Heart right ventricle (tissue), 16 donors: ENCODE measurements around the gene ZFHX3. TPM values are rescaled to one million over a fixed set of nuclear protein-coding genes. Genes with fewer than 3 reads are reported as not detected.

Source experiments
- ATAC-seq, 8 donors: fragments of 200-7000 bp; cut with Tn5 transposase; one replicate each; pipeline ENCODE4 v1.9.1; 2020; ENCODE audit warnings: mild to moderate bottlenecking in 8 of 8, moderate library complexity in 8 of 8, moderate number of reproducible peaks in 1 of 8
- DNase-seq, 2 donors: peaks; one replicate each; pipeline ENCODE4 v3.0.0-alpha.2; 2020
- H3K27ac ChIP-seq, 10 donors: fragments of 200-600 bp; sonication (generic) in 2 of 10; one replicate each; pipeline versions ENCODE4 v1.5.0 to v1.8.0; 2020 to 2022; ENCODE audit warnings: mild to moderate bottlenecking in 3 of 10
- H3K27me3 ChIP-seq, 7 donors: fragments of 200-600 bp; one replicate each; pipeline ENCODE4 v1.8.0; 2021 to 2022; ENCODE audit warnings: mild to moderate bottlenecking in 2 of 7
- H3K36me3 ChIP-seq, 9 donors: fragments of 200-600 bp; sonication (generic) in 1 of 9; one replicate each; pipeline versions ENCODE4 v1.5.0 to v1.8.0; 2020 to 2022; ENCODE audit warnings: mild to moderate bottlenecking in 2 of 9
- H3K4me1 ChIP-seq, 9 donors: fragments of 200-600 bp; sonication (generic) in 1 of 9; one replicate each; pipeline versions ENCODE4 v1.5.0 to v1.8.0; 2020 to 2022; ENCODE audit warnings: mild to moderate bottlenecking in 4 of 9
- H3K4me3 ChIP-seq, 10 donors: fragments of 200-600 bp; sonication (generic) in 2 of 10; one replicate each; pipeline versions ENCODE4 v1.5.0 to v1.8.0; 2020 to 2022; ENCODE audit warnings: mild to moderate bottlenecking in 7 of 10, moderate library complexity in 2 of 10
- H3K9me3 ChIP-seq, 11 donors: fragments of 200-600 bp in 10 of 11; sonication (generic) in 2 of 11; one replicate each; pipeline versions ENCODE4 v1.5.0 to v1.8.0; 2013 to 2022; ENCODE audit warnings: mild to moderate bottlenecking in 2 of 11, control low read depth in 1 of 11, moderate library complexity in 1 of 11
- CTCF ChIP-seq, 9 donors: fragments of 200-600 bp; sonication (generic) in 2 of 9; IDR thresholded peaks; one replicate each; pipeline versions ENCODE4 v1.5.0 to v1.8.0; 2021 to 2022; ENCODE audit warnings: antibody characterized with exemption in 9 of 9, mild to moderate bottlenecking in 5 of 9, moderate library complexity in 1 of 9
- WGBS, 2 donors: extraction: QIAGEN DNeasy Blood & Tissue Kit; methylation state at CpG; one replicate each; pipeline ENCODE4 v1.1.7; 2013; ENCODE audit warnings: inconsistent platforms in 1 of 2; 5-methylcytosine and 5-hydroxymethylcytosine counted together
- intact Hi-C, 10 donors: fragments of 100-400 bp; cut with DNase I; formaldehyde crosslinking; loops; one replicate each; pipeline versions ENCODE4 v1.11.1 to v1.14.2; 2022
- polyA plus RNA-seq, 2 donors: library from polyadenylated mRNA; stranded (reverse); fragments of 200-250 nt; gene quantifications; one replicate each; pipeline ENCODE4 v1.2.3, GENCODE V29; 2013
- total RNA-seq, 10 donors: library from RNA; stranded (reverse); fragmentation: NEBNext Ultra II Directional in 3 of 10; extraction: Animal tissue kit (Norgen Biotek cat#: 25700) in 3 of 10; gene quantifications; one replicate each; pipeline versions ENCODE4 v1.2.1 to v1.2.4, GENCODE V29; 2021 to 2023
- donor health status: Arrhythmogenic right ventricular cardiomyopathy.
- donor health status: ischemic (EF 13 %, LVEDD 7.1; RV severe dilation, severe dysfunction).
- donor health status: healthy with polysubstance abuse.
- donor health status: DM: no; HTN: yes; CAD: no.
- donor health status: DM: no; HTN: no; CAD: no.
- donor health status: ischemic (EF 25% LVEDD 6.9; RV normal size, moderate dysfunction).
- donor health status: ischemic (EF 25% LVEDD 5.7; RV mildly dilated, moderate dysfunction).
- donor health status: healthy.
- donor health status: DM: yes; HTN: yes; CAD: no.
- donor health status: Ischemic cardiomyopathy.
- donor health status: ischemic (EF 35%, LVEDD 5.7; RV mildly dilated, moderate dysfunction).
- donor health status: nonischemic (EF 11% LVEDD 7.7; RV severe dilation, severe dysfunction).
- donor health status: DM: yes; HTN: yes; CAD: no.
- donor health status: PGD.
- donor health status: ischemic (EF 29% LVEDD 5.4; RV normal size, mild dysfunction).
- donor health status: nonischemic (EF 23%, LVEDD 6.1; RV moderate dilation, normal function).

ZFHX3 gene
- total and polyA plus RNA-seq, 12 donors: 1.6 to 15.2 (median 10.4) TPM

- H3K27me3 ChIP-seq: no peaks in the 10 kb centered on the region
- WGBS, 2 donors: 91 to 92% methylated on average over 13 of the region's 13 CpGs
- peak overlapping the region in 2 of 10 donors; percentile 32 to 59 for H3K27ac ChIP-seq
- H3K36me3 ChIP-seq: no peaks in the 10 kb centered on the region
- TF ChIP-seq CTCF (IDR thresholded peaks at IDR 0.05): no peak
- H3K4me1 ChIP-seq: peaks cover 15 to 71% (median 38%) of the 10 kb centered on the region in 9 donors
- ATAC-seq (no peak), DNase-seq (no peak)
- intact Hi-C loops: loop anchor here in 1 of 10 donors (10.0 kb wide), 1 partner anchor 60 kb away; no protein-coding TSS in a partner anchor
- no peak overlapping the region for H3K4me3 ChIP-seq
- no peaks in the 10 kb centered on the region for H3K9me3 ChIP-seq
These were observed 23.3 kb downstream of the ZFHX3 start for GRCh38 chr16:73024571-73025105.

- Histone ChIP-seq H3K27me3 (no peaks in the 10 kb centered on the region), H3K27ac (no peak overlapping the region), H3K36me3 (no peaks in the 10 kb centered on the region), H3K9me3 (no peaks in the 10 kb centered on the region), H3K4me3 (no peak overlapping the region), H3K4me1 (peaks cover 18 to 78% (median 44%) of the 10 kb centered on the region in 9 donors)
- no peak for TF ChIP-seq CTCF (IDR thresholded peaks at IDR 0.05)
- intact Hi-C loops: loop anchor here in 1 of 10 donors (10.0 kb wide), 1 partner anchor 61 kb away; no protein-coding TSS in a partner anchor
- WGBS, 2 donors: 88% methylated on average over 22 of the region's 22 CpGs
- DNase-seq: no peak
- no peak for ATAC-seq
These were observed 24.0 kb downstream of the ZFHX3 start for GRCh38 chr16:73023752-73024570.

GRCh38 chr16:73023320-73023719, 24.6 kb downstream of the ZFHX3 start:
- WGBS, 2 donors: 96% methylated on average over 10 of the region's 10 CpGs
- H3K36me3 ChIP-seq: no peaks in the 10 kb centered on the region
- H3K27ac ChIP-seq: no peak overlapping the region
- intact Hi-C loops: loop anchor here in 1 of 10 donors (10.0 kb wide), 1 partner anchor 61 kb away; no protein-coding TSS in a partner anchor
- DNase-seq (no peak), ATAC-seq (no peak)
- H3K9me3 ChIP-seq: no peaks in the 10 kb centered on the region
- H3K4me1 ChIP-seq: peaks cover 18 to 84% (median 46%) of the 10 kb centered on the region in 9 donors
- H3K27me3 ChIP-seq: no peaks in the 10 kb centered on the region
- no peak for TF ChIP-seq CTCF (IDR thresholded peaks at IDR 0.05)
- H3K4me3 ChIP-seq: no peak overlapping the region

GRCh38 chr16:73022534-73022933, 25.4 kb downstream of the ZFHX3 start:
- 95 to 97% methylated on average over 7 of the region's 7 CpGs for WGBS, 2 donors
- no peak for TF ChIP-seq CTCF (IDR thresholded peaks at IDR 0.05)
- Histone ChIP-seq H3K4me1 (peaks cover 18 to 90% (median 46%) of the 10 kb centered on the region in 9 donors), H3K27ac (peak overlapping the region in 1 of 10 donors; percentile 10), H3K27me3 (no peaks in the 10 kb centered on the region), H3K9me3 (no peaks in the 10 kb centered on the region), H3K36me3 (no peaks in the 10 kb centered on the region), H3K4me3 (no peak overlapping the region)
- DNase-seq: no peak
- no peak for ATAC-seq
- intact Hi-C loops: loop anchor here in 1 of 10 donors (10.0 kb wide), 1 partner anchor 62 kb away; no protein-coding TSS in a partner anchor
